ENCODE results near the gene TRMT13. TPM values are rescaled to one million over a fixed set of nuclear protein-coding genes. Genes with fewer than 3 reads are reported as not detected.
A peak's percentile ranks its signal among the peaks of the same experiment; 100 is the strongest.

Gene TRMT13, protein sequence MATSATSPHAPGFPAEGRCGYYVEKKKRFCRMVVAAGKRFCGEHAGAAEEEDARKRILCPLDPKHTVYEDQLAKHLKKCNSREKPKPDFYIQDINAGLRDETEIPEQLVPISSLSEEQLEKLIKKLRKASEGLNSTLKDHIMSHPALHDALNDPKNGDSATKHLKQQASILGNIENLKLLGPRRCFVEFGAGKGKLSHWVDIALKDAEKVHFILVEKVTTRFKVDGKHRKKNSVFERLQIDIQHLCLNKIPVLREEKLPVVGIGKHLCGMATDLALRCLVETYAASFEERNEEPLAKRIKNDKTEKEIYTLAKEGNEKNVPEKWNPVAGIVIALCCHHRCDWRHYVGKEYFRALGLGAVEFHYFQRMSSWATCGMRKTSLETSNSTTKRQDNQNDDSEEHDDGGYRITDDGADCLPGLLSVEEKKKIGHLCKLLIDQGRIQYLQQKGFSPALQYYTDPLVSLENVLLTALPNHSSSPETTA
- total RNA-seq = 10 to 100 TPM; 24.9 to 27.2 TPM
- 9.2 TPM for polyA plus RNA-seq

DNA sequence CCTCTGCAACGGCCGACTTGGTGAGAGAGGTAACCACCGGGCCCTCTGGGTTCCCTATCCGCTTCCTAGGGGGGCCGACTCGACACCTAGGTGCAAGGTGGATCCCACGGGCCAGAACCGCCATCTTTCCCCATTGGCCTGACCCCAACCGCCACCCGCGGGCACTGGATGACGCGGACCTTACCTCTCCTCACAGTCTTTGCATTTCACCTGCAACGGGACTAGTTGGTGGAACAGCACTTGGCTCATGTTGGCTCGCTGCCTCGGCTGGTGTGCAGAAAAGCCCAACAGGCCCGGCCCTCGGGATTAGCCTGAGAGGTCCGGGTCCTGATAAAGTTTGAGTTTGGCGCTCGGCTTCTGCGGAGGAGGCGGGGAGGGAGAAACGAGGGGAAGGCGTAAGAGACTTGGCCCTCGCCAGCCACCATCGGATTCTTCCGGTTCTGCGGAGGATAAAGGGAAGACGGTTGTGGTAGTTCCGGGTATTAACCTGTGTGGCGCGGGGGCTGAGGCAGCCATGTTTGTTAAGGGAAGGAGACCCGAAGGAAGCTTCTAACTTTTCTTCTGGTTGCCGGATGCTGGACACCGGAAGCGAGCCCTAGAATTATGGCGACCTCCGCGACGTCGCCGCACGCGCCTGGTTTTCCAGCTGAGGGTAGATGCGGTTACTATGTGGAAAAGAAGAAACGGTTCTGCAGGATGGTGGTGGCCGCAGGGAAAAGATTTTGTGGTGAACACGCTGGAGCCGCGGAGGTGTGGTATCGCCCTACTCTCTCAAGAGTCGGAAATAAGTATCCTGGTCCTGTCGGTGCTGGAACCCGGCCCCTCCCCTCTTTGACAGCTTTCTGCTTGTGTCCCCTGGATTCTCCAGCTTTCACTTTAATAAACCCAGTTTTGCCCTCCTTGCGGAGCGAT lies at the start of gene TRMT13, which contains the start of gene SASS6:
Gene TRMT13 (plus strand): TSS at position 598 of the 912 bp plus-strand sequence. CDS start 6 bp downstream, at position 604.
Gene SASS6 (minus strand): TSS at position 365 of the 912 bp plus-strand sequence. CDS start 116 bp downstream, at position 249.
- Histone ChIP-seq H3K9me3 (ENCODE audit: low read length) (no peaks in the 10 kb centered on the region), H3K27ac (ENCODE audit: low read depth, low read length) (peak within 1 kb of the TSS; percentile 71), H3K4me1 (ENCODE audit: insufficient read depth, low read length) (peaks cover 26% of the 10 kb centered on the region), H3K4me3 (ENCODE audit: low read length) (peak within 1 kb of the TSS; percentile 98), H3K27me3 (ENCODE audit: insufficient read depth, low read length, poor library complexity, severe bottlenecking) (no peaks in the 10 kb centered on the region), H3K36me3 (ENCODE audit: insufficient read depth, low read length) (peaks cover 6% of the 10 kb centered on the region)
- CTCF ChIA-PET = interaction anchor here (0.9 to 1.1 kb wide), 3 partner anchors 102 to 326 kb away, joined by 3 read pairs; partner anchors contain the start of gene SLC35A3
- POLR2A ChIA-PET = interaction anchor here (0.8 to 1.8 kb wide), 4 partner anchors 90 to 246 kb away, joined by 3 to 7 read pairs (median 4); partner anchors contain the start of gene RTCA
- H3K27ac Mint-ChIP-seq = peak within 1 kb of the TSS; percentile 85 to 99 (median 96)
- peak within 1 kb of the TSS; percentile 95 to 100 (median 98) for H3K4me3 Mint-ChIP-seq
- peaks cover 37 to 56% (median 46%) of the 10 kb centered on the region in 3 donors for H3K4me1 Mint-ChIP-seq
- no peaks in the 10 kb centered on the region for H3K27me3 Mint-ChIP-seq
- DNase-seq = peak; percentile 91 to 96 (median 93)
- H3K9me3 Mint-ChIP-seq = no peaks in the 10 kb centered on the region
- peaks cover 0 to 26% (median 1%) of the 10 kb centered on the region in 3 donors for H3K36me3 Mint-ChIP-seq

DNA sequence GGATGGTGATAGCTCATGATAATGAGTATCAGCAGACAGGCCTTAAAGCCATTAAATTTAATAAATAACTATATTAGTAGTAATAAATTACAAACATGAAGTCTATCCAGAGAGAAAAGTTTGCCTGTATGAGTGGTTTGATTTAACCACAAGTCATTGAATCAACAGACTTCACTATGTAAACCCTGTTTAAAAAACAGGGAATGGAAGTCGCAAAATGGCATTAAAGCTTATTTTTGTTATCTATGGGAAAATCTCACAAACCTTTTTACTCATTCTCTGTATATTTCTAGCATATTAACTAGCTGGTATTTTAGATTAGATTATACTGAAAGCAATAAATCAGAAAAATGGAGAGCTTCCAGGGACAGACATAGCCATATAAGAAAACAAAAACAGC lies 45.6 kb upstream of the TRMT13 start:
- POLR2A ChIA-PET = interaction anchor here (0.6 kb wide), 1 partner anchor 10 kb away, joined by 3 read pairs; no protein-coding TSS in a partner anchor

DNA sequence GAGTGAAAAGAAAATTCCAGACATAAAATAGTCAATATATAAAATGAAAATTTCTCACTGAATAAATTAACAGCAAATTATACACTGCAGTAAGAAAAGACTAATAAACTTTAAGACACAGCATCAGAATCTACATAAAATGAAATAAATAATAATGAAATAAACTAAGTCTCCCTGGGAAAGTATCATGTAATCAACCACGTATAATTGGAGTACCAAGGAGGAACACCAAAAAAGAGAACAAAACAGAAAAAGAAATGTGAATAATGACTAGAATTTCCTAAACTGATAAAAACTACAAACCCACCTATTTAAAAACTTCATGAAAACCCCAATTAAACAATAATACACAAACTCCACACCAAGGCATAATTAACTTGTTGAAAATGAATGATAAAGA lies 43.9 kb upstream of the TRMT13 start:
- Mint-ChIP-seq H3K4me1 (no peaks in the 10 kb centered on the region), H3K27me3 (no peaks in the 10 kb centered on the region), H3K9me3 (no peaks in the 10 kb centered on the region), H3K36me3 (peaks cover 0 to 44% (median 6%) of the 10 kb centered on the region in 3 donors), H3K4me3 (no peak overlapping the region), H3K27ac (no peak overlapping the region)
- H3K27ac ChIP-seq (ENCODE audit: low read depth, low read length) = no peak overlapping the region
- H3K4me3 ChIP-seq (ENCODE audit: low read length) = no peak overlapping the region
- H3K9me3 ChIP-seq (ENCODE audit: low read length) = no peaks in the 10 kb centered on the region
- no peaks in the 10 kb centered on the region for H3K4me1 ChIP-seq (ENCODE audit: insufficient read depth, low read length)
- no peaks in the 10 kb centered on the region for H3K27me3 ChIP-seq (ENCODE audit: insufficient read depth, low read length, poor library complexity, severe bottlenecking)
- DNase-seq = no peak
- ChIA-PET POLR2A (no interaction called here), CTCF (no interaction called here)
- no peaks in the 10 kb centered on the region for H3K36me3 ChIP-seq (ENCODE audit: insufficient read depth, low read length)

More for the DNA sequence above, 45.6 kb upstream of the TRMT13 start:
- H3K4me1 Mint-ChIP-seq = no peaks in the 10 kb centered on the region
- H3K9me3 Mint-ChIP-seq = no peaks in the 10 kb centered on the region
- no peaks in the 10 kb centered on the region for H3K27me3 Mint-ChIP-seq
- no peak overlapping the region for H3K27ac Mint-ChIP-seq
- no peak for DNase-seq
- no peak overlapping the region for H3K4me3 Mint-ChIP-seq
- Histone ChIP-seq H3K9me3 (ENCODE audit: low read length) (no peaks in the 10 kb centered on the region), H3K4me1 (ENCODE audit: insufficient read depth, low read length) (no peaks in the 10 kb centered on the region), H3K27me3 (ENCODE audit: insufficient read depth, low read length, poor library complexity, severe bottlenecking) (no peaks in the 10 kb centered on the region), H3K36me3 (ENCODE audit: insufficient read depth, low read length) (no peaks in the 10 kb centered on the region), H3K27ac (ENCODE audit: low read depth, low read length) (no peak overlapping the region), H3K4me3 (ENCODE audit: low read length) (no peak overlapping the region)
- peaks cover 0 to 40% (median 5%) of the 10 kb centered on the region in 3 donors for H3K36me3 Mint-ChIP-seq
- CTCF ChIA-PET = interaction anchor here (1.3 kb wide), 1 partner anchor 19 kb away, joined by 3 read pairs; no protein-coding TSS in a partner anchor

DNA sequence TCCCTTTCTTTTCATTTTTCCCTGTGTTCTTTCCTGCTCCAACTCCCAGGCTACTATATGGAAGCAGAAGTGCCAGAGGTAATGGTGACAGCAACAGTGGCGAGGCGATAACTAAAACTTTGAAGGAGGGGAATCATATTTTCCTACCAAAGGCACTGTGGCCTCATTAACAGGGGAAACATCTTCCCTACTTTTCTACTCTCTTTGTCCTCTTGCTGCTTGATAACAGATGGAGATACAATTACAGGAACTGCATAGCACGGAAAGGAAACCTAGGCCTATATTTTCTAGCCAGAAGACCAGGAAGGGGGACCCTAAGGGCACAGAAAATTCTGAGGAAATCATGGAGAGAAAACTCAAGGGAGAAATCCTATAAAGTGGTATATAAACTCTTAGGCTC lies 42.5 kb upstream of the TRMT13 start:
- POLR2A ChIA-PET = no interaction called here
- H3K36me3 ChIP-seq (ENCODE audit: insufficient read depth, low read length) = no peaks in the 10 kb centered on the region
- Mint-ChIP-seq H3K27ac (peak overlapping the region in 1 of 8 donors; percentile 31), H3K4me1 (no peaks in the 10 kb centered on the region), H3K4me3 (no peak overlapping the region), H3K9me3 (no peaks in the 10 kb centered on the region), H3K27me3 (no peaks in the 10 kb centered on the region), H3K36me3 (peaks cover 0 to 48% (median 6%) of the 10 kb centered on the region in 3 donors)
- CTCF ChIA-PET = no interaction called here
- no peak overlapping the region for H3K4me3 ChIP-seq (ENCODE audit: low read length)
- DNase-seq = no peak
- H3K27me3 ChIP-seq (ENCODE audit: insufficient read depth, low read length, poor library complexity, severe bottlenecking) = no peaks in the 10 kb centered on the region
- H3K4me1 ChIP-seq (ENCODE audit: insufficient read depth, low read length) = no peaks in the 10 kb centered on the region
- no peaks in the 10 kb centered on the region for H3K9me3 ChIP-seq (ENCODE audit: low read length)
- H3K27ac ChIP-seq (ENCODE audit: low read depth, low read length) = no peak overlapping the region

DNA sequence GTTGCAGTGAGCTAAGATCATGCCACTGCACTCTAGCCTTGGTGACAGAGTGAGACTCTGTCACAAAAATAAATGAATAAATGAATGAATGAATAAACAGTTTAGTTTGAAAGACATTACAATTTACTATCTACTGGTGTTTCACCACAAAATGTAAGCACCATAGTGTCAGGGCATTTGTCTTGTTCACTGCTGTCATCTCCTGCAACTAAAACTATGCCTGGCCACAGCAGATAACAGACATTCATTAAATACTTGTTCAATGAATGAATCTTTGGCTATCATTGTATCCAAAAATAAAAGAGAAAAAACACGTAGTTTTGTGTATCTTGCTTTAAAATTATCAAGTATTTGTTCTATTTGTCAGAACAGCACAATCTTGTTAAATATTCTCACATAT lies 32.8 kb upstream of the TRMT13 start:
- Mint-ChIP-seq H3K4me1 (no peaks in the 10 kb centered on the region), H3K9me3 (no peaks in the 10 kb centered on the region), H3K4me3 (no peak overlapping the region), H3K27me3 (no peaks in the 10 kb centered on the region), H3K36me3 (peaks cover 21 to 61% (median 27%) of the 10 kb centered on the region in 3 donors), H3K27ac (no peak overlapping the region)
- Histone ChIP-seq H3K4me1 (ENCODE audit: insufficient read depth, low read length) (no peaks in the 10 kb centered on the region), H3K27ac (ENCODE audit: low read depth, low read length) (no peak overlapping the region), H3K36me3 (ENCODE audit: insufficient read depth, low read length) (peaks cover 4% of the 10 kb centered on the region), H3K9me3 (ENCODE audit: low read length) (no peaks in the 10 kb centered on the region), H3K4me3 (ENCODE audit: low read length) (no peak overlapping the region), H3K27me3 (ENCODE audit: insufficient read depth, low read length, poor library complexity, severe bottlenecking) (no peaks in the 10 kb centered on the region)
- no peak for DNase-seq
- ChIA-PET CTCF (no interaction called here), POLR2A (no interaction called here)

DNA sequence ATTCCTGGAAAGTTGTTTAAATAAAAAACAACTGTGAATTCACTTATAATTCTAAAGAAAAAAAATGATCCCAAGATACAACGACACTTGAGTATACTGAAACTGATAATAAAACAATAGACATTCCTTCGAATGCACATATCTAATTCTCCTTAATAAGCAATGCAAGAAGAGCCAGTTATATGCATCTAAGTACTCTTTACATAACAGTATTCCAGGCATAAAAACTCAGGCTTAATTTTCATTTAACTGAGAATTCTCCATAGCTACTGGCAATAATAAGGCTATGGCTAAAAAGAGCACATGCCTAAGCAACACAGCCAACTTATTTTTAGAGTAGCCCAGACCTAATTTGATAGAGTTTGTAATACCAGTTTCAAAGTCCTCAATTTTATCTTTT lies 31.4 kb upstream of the TRMT13 start:
- Histone ChIP-seq H3K9me3 (ENCODE audit: low read length) (no peaks in the 10 kb centered on the region), H3K4me3 (ENCODE audit: low read length) (no peak overlapping the region), H3K27me3 (ENCODE audit: insufficient read depth, low read length, poor library complexity, severe bottlenecking) (no peaks in the 10 kb centered on the region), H3K4me1 (ENCODE audit: insufficient read depth, low read length) (no peaks in the 10 kb centered on the region), H3K36me3 (ENCODE audit: insufficient read depth, low read length) (peaks cover 4% of the 10 kb centered on the region), H3K27ac (ENCODE audit: low read depth, low read length) (no peak overlapping the region)
- CTCF ChIA-PET = no interaction called here
- Mint-ChIP-seq H3K4me1 (no peaks in the 10 kb centered on the region), H3K27ac (no peak overlapping the region), H3K4me3 (no peak overlapping the region), H3K36me3 (peaks cover 16 to 64% (median 25%) of the 10 kb centered on the region in 3 donors), H3K27me3 (no peaks in the 10 kb centered on the region), H3K9me3 (no peaks in the 10 kb centered on the region)
- DNase-seq = no peak
- POLR2A ChIA-PET = no interaction called here

DNA sequence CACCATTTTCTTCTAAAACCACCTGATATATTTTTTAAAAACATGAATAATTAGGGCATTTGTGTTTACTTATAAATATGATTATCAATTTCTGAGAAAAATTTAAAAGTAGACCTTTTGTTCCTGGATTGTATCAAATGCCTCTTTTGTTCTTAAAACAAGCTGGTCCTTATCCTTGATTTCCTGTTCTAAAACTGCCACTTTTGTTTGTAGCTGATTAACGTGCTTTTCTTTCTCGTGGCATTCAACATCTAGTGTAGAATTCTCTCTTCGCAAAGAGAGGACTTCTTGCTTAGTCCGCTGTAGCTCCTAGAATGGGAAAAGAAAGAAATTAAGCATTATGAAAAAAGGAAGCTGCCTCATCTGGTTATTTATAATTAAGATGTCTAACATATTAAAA lies 25.3 kb upstream of the TRMT13 start:
- H3K27ac Mint-ChIP-seq = no peak overlapping the region
- peaks cover 4% of the 10 kb centered on the region for H3K36me3 ChIP-seq (ENCODE audit: insufficient read depth, low read length)
- H3K9me3 ChIP-seq (ENCODE audit: low read length) = no peaks in the 10 kb centered on the region
- H3K27me3 ChIP-seq (ENCODE audit: insufficient read depth, low read length, poor library complexity, severe bottlenecking) = no peaks in the 10 kb centered on the region
- ChIA-PET CTCF (no interaction called here), POLR2A (no interaction called here)
- no peaks in the 10 kb centered on the region for H3K27me3 Mint-ChIP-seq
- H3K4me3 Mint-ChIP-seq = no peak overlapping the region
- no peak overlapping the region for H3K27ac ChIP-seq (ENCODE audit: low read depth, low read length)
- peaks cover 0 to 7% (median 4%) of the 10 kb centered on the region in 3 donors for H3K4me1 Mint-ChIP-seq
- no peaks in the 10 kb centered on the region for H3K4me1 ChIP-seq (ENCODE audit: insufficient read depth, low read length)
- no peak for DNase-seq
- no peaks in the 10 kb centered on the region for H3K9me3 Mint-ChIP-seq
- H3K4me3 ChIP-seq (ENCODE audit: low read length) = no peak overlapping the region
- peaks cover 8 to 47% (median 22%) of the 10 kb centered on the region in 3 donors for H3K36me3 Mint-ChIP-seq

Data from CD8-positive, alpha-beta memory T cell (primary cell).